K562 (cell line): ENCODE results near the gene CCNY. TPM values are rescaled to one million over a fixed set of nuclear protein-coding genes. Genes with fewer than 3 reads are reported as not detected.

ENCODE experiments used
- BRD4 ChIP-seq: fragments of 200-600 bp; sonication (generic); IDR thresholded peaks from 2 replicates; pipeline ENCODE4 v1.6.1; 2017; ENCODE audit warnings: inconsistent platforms
- CGGBP1 ChIP-seq: fragments of 250-450 bp; sonication (Bioruptor Pico); IDR thresholded peaks from 2 replicates; pipeline ENCODE4 v1.9.0; 2021; ENCODE audit warnings: mild to moderate bottlenecking
- EP300 ChIP-seq: IDR thresholded peaks from 2 replicates; pipeline ENCODE4 v1.6.1; 2012; ENCODE audit warnings: low read length, improper control_type of control experiment
- HDAC1 ChIP-seq, 2 experiments: fragments of 450-650 bp; IDR thresholded peaks; 2 replicates each; pipeline ENCODE4 v1.6.1; 2016 to 2017; ENCODE audit warnings: inconsistent platforms in 1 of 2, mild to moderate bottlenecking in 1 of 2, moderate library complexity in 1 of 2
- IFI16 ChIP-seq: fragments of 250-450 bp; sonication (Bioruptor Pico); IDR thresholded peaks from 2 replicates; pipeline ENCODE4 v2.1.2; 2022; ENCODE audit warnings: mild to moderate bottlenecking, inconsistent platforms
- KAT7 ChIP-seq: sonication (generic); formaldehyde crosslinking; IDR thresholded peaks from 2 replicates; pipeline ENCODE4 v1.8.0; 2022; ENCODE audit warnings: missing genetic modification reagents, mild to moderate bottlenecking, borderline replicate concordance
- RCOR1 ChIP-seq, 2 experiments: IDR thresholded peaks; 2 replicates each; pipeline ENCODE4 v1.6.1; 2012; ENCODE audit warnings: low read depth in 2 of 2, low read length in 2 of 2, borderline replicate concordance in 1 of 2, improper control_type of control experiment in 1 of 2
- ZC3H8 ChIP-seq: fragments of 450-650 bp; IDR thresholded peaks from 2 replicates; pipeline ENCODE4 v1.6.1; 2017
- ZEB2 ChIP-seq: fragments of 450-650 bp; IDR thresholded peaks from 2 replicates; pipeline ENCODE4 v1.6.1; 2016
- polyA plus RNA-seq, 8 experiments: library from polyadenylated mRNA; depleted of rRNA in 4 of 8; stranded (reverse) in 5 of 8; unstranded in 3 of 8; fragments of >200 nt; fragmentation: Nextera tagmentation in 2 of 8; fragmentation: Illumina TruSeq in 1 of 8; extraction: Ambion mirVana in 2 of 8; extraction: Trizol in 1 of 8; gene quantifications; 2 replicates each; pipeline versions ENCODE4 v1.2.1 to v1.2.3, GENCODE V29; 2011 to 2014; ENCODE audit warnings: inconsistent platforms in 1 of 8, missing spikeins in 1 of 8
- total RNA-seq, 7 experiments: library from RNA; depleted of rRNA in 6 of 7; stranded (reverse); fragments of >200 nt in 6 of 7; fragmentation: Illumina TruSeq in 2 of 7; extraction: Trizol in 2 of 7; gene quantifications; 2 replicates each; pipeline versions ENCODE4 v1.2.1 to v1.2.3, GENCODE V29; 2011 to 2021; ENCODE audit warnings: low replicate concordance in 1 of 7
- TF ChIP-seq, protein P1 (sequence below): fragments of 200-600 bp; sonication (generic); IDR thresholded peaks from one replicate; pipeline ENCODE4 v1.6.1; 2012; ENCODE audit warnings: mild to moderate bottlenecking, low read depth, low read length, inconsistent platforms
- TF ChIP-seq, protein P2 (sequence below), 2 experiments: fragments of 450-650 bp; IDR thresholded peaks; 2 replicates each; pipeline ENCODE4 v1.6.1; 2016
- TF ChIP-seq, protein P3 (sequence below): fragments of 250-450 bp; sonication (Bioruptor Pico); IDR thresholded peaks from 2 replicates; pipeline ENCODE4 v1.8.0; 2021; ENCODE audit warnings: mild to moderate bottlenecking, moderate library complexity

CCNY gene
- total and polyA plus RNA-seq, 9 of the 15 experiments (the other 6 are each of a cell fraction or from before 2014, with no cell fraction given) = 8.4 to 109 (median 38.6) TPM

DNA sequence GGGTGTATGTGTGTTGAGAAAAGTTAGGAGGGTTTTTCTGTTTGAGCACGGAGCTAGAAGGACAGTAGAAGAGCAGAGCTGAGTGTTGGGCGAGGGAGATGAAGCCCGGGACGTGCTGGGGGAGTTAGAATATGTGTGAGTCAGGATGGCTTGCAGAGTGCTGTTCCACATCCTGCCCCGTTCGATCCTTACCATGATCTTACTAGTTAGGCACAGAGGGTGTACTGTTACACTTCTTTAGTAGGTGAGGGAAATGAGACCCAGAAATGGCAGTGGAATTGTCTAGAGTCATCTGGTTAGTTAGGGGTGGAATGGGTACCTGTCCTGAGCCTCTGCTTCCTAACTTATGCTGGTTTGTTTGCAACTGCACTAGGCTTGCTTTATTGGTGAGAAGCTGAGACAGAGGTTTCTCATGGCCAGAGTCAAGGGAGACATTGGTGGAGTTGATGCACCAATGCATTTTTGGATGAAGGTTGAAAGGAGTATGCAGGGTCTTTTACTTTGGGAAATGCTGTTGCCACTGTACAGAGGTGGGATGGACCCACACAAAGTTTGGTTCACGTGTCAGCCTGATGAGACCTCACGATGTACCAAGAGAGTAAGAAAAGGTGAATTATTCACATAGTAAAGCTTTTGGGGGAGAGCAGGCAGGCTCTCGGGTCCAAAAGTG, 42.4 kb downstream of the CCNY start (continued):
- TF ChIP-seq, protein P1, sequence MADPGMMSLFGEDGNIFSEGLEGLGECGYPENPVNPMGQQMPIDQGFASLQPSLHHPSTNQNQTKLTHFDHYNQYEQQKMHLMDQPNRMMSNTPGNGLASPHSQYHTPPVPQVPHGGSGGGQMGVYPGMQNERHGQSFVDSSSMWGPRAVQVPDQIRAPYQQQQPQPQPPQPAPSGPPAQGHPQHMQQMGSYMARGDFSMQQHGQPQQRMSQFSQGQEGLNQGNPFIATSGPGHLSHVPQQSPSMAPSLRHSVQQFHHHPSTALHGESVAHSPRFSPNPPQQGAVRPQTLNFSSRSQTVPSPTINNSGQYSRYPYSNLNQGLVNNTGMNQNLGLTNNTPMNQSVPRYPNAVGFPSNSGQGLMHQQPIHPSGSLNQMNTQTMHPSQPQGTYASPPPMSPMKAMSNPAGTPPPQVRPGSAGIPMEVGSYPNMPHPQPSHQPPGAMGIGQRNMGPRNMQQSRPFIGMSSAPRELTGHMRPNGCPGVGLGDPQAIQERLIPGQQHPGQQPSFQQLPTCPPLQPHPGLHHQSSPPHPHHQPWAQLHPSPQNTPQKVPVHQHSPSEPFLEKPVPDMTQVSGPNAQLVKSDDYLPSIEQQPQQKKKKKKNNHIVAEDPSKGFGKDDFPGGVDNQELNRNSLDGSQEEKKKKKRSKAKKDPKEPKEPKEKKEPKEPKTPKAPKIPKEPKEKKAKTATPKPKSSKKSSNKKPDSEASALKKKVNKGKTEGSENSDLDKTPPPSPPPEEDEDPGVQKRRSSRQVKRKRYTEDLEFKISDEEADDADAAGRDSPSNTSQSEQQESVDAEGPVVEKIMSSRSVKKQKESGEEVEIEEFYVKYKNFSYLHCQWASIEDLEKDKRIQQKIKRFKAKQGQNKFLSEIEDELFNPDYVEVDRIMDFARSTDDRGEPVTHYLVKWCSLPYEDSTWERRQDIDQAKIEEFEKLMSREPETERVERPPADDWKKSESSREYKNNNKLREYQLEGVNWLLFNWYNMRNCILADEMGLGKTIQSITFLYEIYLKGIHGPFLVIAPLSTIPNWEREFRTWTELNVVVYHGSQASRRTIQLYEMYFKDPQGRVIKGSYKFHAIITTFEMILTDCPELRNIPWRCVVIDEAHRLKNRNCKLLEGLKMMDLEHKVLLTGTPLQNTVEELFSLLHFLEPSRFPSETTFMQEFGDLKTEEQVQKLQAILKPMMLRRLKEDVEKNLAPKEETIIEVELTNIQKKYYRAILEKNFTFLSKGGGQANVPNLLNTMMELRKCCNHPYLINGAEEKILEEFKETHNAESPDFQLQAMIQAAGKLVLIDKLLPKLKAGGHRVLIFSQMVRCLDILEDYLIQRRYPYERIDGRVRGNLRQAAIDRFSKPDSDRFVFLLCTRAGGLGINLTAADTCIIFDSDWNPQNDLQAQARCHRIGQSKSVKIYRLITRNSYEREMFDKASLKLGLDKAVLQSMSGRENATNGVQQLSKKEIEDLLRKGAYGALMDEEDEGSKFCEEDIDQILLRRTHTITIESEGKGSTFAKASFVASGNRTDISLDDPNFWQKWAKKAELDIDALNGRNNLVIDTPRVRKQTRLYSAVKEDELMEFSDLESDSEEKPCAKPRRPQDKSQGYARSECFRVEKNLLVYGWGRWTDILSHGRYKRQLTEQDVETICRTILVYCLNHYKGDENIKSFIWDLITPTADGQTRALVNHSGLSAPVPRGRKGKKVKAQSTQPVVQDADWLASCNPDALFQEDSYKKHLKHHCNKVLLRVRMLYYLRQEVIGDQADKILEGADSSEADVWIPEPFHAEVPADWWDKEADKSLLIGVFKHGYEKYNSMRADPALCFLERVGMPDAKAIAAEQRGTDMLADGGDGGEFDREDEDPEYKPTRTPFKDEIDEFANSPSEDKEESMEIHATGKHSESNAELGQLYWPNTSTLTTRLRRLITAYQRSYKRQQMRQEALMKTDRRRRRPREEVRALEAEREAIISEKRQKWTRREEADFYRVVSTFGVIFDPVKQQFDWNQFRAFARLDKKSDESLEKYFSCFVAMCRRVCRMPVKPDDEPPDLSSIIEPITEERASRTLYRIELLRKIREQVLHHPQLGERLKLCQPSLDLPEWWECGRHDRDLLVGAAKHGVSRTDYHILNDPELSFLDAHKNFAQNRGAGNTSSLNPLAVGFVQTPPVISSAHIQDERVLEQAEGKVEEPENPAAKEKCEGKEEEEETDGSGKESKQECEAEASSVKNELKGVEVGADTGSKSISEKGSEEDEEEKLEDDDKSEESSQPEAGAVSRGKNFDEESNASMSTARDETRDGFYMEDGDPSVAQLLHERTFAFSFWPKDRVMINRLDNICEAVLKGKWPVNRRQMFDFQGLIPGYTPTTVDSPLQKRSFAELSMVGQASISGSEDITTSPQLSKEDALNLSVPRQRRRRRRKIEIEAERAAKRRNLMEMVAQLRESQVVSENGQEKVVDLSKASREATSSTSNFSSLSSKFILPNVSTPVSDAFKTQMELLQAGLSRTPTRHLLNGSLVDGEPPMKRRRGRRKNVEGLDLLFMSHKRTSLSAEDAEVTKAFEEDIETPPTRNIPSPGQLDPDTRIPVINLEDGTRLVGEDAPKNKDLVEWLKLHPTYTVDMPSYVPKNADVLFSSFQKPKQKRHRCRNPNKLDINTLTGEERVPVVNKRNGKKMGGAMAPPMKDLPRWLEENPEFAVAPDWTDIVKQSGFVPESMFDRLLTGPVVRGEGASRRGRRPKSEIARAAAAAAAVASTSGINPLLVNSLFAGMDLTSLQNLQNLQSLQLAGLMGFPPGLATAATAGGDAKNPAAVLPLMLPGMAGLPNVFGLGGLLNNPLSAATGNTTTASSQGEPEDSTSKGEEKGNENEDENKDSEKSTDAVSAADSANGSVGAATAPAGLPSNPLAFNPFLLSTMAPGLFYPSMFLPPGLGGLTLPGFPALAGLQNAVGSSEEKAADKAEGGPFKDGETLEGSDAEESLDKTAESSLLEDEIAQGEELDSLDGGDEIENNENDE = no peak
- no peak for TF ChIP-seq EP300
- no peak for TF ChIP-seq IFI16
- no peak for TF ChIP-seq KAT7
- no peak for TF ChIP-seq ZEB2
- peak; percentile 83 for TF ChIP-seq BRD4
- no peak for TF ChIP-seq CGGBP1 (CRISPR knock-in tag)
- TF ChIP-seq HDAC1 (IDR thresholded peaks at IDR 0.05) = peak in 1 of 2 experiments; percentile 52; a peak in 1 of 4 replicates
- TF ChIP-seq RCOR1 (IDR thresholded peaks at IDR 0.05; ENCODE audit: borderline replicate concordance in 1 of 2, low read depth in 2 of 2, low read length in 2 of 2) = 0 out of 4 replicates have a peak, but pooled peaks of 1 of the 2 experiments have one; percentile 37
- TF ChIP-seq, protein P2, sequence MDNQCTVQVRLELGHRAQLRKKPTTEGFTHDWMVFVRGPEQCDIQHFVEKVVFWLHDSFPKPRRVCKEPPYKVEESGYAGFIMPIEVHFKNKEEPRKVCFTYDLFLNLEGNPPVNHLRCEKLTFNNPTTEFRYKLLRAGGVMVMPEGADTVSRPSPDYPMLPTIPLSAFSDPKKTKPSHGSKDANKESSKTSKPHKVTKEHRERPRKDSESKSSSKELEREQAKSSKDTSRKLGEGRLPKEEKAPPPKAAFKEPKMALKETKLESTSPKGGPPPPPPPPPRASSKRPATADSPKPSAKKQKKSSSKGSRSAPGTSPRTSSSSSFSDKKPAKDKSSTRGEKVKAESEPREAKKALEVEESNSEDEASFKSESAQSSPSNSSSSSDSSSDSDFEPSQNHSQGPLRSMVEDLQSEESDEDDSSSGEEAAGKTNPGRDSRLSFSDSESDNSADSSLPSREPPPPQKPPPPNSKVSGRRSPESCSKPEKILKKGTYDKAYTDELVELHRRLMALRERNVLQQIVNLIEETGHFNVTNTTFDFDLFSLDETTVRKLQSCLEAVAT (IDR thresholded peaks at IDR 0.05) = peak in 1 of 2 experiments; percentile 95; a peak in 2 of 4 replicates
- no peak for TF ChIP-seq ZC3H8
- TF ChIP-seq, protein P3, sequence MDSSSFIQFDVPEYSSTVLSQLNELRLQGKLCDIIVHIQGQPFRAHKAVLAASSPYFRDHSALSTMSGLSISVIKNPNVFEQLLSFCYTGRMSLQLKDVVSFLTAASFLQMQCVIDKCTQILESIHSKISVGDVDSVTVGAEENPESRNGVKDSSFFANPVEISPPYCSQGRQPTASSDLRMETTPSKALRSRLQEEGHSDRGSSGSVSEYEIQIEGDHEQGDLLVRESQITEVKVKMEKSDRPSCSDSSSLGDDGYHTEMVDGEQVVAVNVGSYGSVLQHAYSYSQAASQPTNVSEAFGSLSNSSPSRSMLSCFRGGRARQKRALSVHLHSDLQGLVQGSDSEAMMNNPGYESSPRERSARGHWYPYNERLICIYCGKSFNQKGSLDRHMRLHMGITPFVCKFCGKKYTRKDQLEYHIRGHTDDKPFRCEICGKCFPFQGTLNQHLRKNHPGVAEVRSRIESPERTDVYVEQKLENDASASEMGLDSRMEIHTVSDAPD (CRISPR knock-in tag) = no peak
